B cell (primary cell): Measurements from ENCODE around the gene OR10Z1. TPM values are rescaled to one million over a fixed set of nuclear protein-coding genes. Genes with fewer than 3 reads are reported as not detected.

Experiments
- ATAC-seq: fragments of 200-7000 bp; cut with Tn5 transposase; one replicate; pipeline ENCODE4 v1.10.0; 2021; ENCODE audit warnings: low read depth, mild to moderate bottlenecking, moderate number of reproducible peaks, moderate library complexity
- CTCF ChIA-PET: fragments of 350-600 bp; sonication (Branson Sonifier 250); formaldehyde crosslinking; loops from one replicate; lab custom pipeline; 2021; ENCODE audit warnings: antibody characterized with exemption, inconsistent platforms; lab: Charles Lee
- POLR2A ChIA-PET: fragments of 350-600 bp; sonication (Branson Sonifier 250); formaldehyde crosslinking; loops from one replicate; lab custom pipeline; 2021; ENCODE audit warnings: antibody characterized with exemption; lab: Charles Lee
- DNase-seq: peaks from one replicate; pipeline ENCODE4 v3.0.0; 2013
- H2AFZ ChIP-seq: 2 replicates; pipeline ENCODE4 v1.6.1; 2012; ENCODE audit warnings: mild to moderate bottlenecking, low read depth, low read length; ENCODE audit not compliant: insufficient read depth, poor library complexity, severe bottlenecking
- H3K27ac ChIP-seq, 2 donors: 1 replicate in 1 of 2; 2 replicates in 1 of 2; pipeline ENCODE4 v1.5.1; 2012 to 2013; ENCODE audit warnings: low read length in 2 of 2, mild to moderate bottlenecking in 2 of 2, moderate library complexity in 1 of 2
- H3K27me3 ChIP-seq, 4 experiments: fragments of 200-600 bp in 1 of 4; sonication (generic) in 1 of 4; replicated peaks in 1 of 4; 1 replicate in 2 of 4; 2 replicates in 2 of 4; pipeline versions ENCODE4 v1.6.1 to v1.7.0; 2013 to 2016; ENCODE audit warnings: low read length in 3 of 4, mild to moderate bottlenecking in 2 of 4, mixed read lengths in 1 of 4, moderate library complexity in 1 of 4; ENCODE audit not compliant: insufficient read depth in 4 of 4, control insufficient read depth in 3 of 4; ENCODE audit errors: control extremely low read depth in 1 of 4
- H3K36me3 ChIP-seq, 2 experiments: replicated peaks in 1 of 2; 1 replicate in 1 of 2; 2 replicates in 1 of 2; pipeline versions ENCODE4 v1.6.1 to v1.7.1; 2013; ENCODE audit warnings: low read length in 1 of 2; ENCODE audit not compliant: insufficient read depth in 2 of 2, control insufficient read depth in 1 of 2; ENCODE audit errors: control extremely low read depth in 1 of 2, extremely low read depth in 1 of 2
- H3K4me1 ChIP-seq, 2 donors: fragments of 200-600 bp in 1 of 2; sonication (generic) in 1 of 2; 1 replicate in 1 of 2; 2 replicates in 1 of 2; pipeline versions ENCODE4 v1.5.1 to v1.6.1; 2013 to 2017; ENCODE audit warnings: low read length in 2 of 2; ENCODE audit not compliant: control insufficient read depth in 2 of 2, insufficient read depth in 2 of 2
- H3K4me2 ChIP-seq: replicated peaks from 2 replicates; pipeline ENCODE3; 2012; ENCODE audit warnings: mild to moderate bottlenecking, low read depth, low read length; ENCODE audit not compliant: poor library complexity, severe bottlenecking
- H3K4me3 ChIP-seq, 5 experiments: fragments of 200-600 bp in 1 of 5; sonication (generic) in 1 of 5; 1 replicate in 3 of 5; 2 replicates in 2 of 5; pipeline versions ENCODE4 v1.5.1 to v1.7.0; 2011 to 2016; ENCODE audit warnings: low read length in 4 of 5, mild to moderate bottlenecking in 4 of 5, low read depth in 2 of 5, control low read depth in 1 of 5, moderate library complexity in 1 of 5; ENCODE audit not compliant: insufficient read depth in 1 of 5; ENCODE audit errors: control extremely low read depth in 1 of 5, extremely low read depth in 1 of 5
- H3K79me2 ChIP-seq: fragments of 200-600 bp; sonication (generic); one replicate; pipeline ENCODE4 v1.6.0; 2016; ENCODE audit warnings: low read length; ENCODE audit not compliant: control insufficient read depth, insufficient read depth
- H3K9ac ChIP-seq: fragments of 200-600 bp; sonication (generic); 2 replicates; pipeline ENCODE4 v1.6.1; 2017; ENCODE audit warnings: mild to moderate bottlenecking, low read length, moderate library complexity
- H3K9me3 ChIP-seq, 3 donors: one replicate each; pipeline versions ENCODE4 v1.6.1 to v1.7.1; 2013; ENCODE audit warnings: low read length in 2 of 3; ENCODE audit not compliant: control insufficient read depth in 2 of 3, insufficient read depth in 1 of 3; ENCODE audit errors: control extremely low read depth in 1 of 3
- H4K20me1 ChIP-seq: 2 replicates; pipeline ENCODE4 v1.6.0; 2012; ENCODE audit warnings: mild to moderate bottlenecking, low read length; ENCODE audit not compliant: insufficient read depth, control insufficient read depth, poor library complexity, severe bottlenecking
- H3K27ac Mint-ChIP-seq: one replicate; pipeline ENCODE4 v1.8.0; 2021; ENCODE audit warnings: mixed read lengths
- H3K27me3 Mint-ChIP-seq: one replicate; pipeline ENCODE4 v1.8.0; 2021; ENCODE audit warnings: mixed read lengths
- H3K4me1 Mint-ChIP-seq: one replicate; pipeline ENCODE4 v1.8.0; 2021; ENCODE audit warnings: mixed read lengths
- H3K4me3 Mint-ChIP-seq: one replicate; pipeline ENCODE4 v1.8.0; 2021; ENCODE audit warnings: mixed read lengths
- H3K9me3 Mint-ChIP-seq: one replicate; pipeline ENCODE4 v1.8.0; 2022; ENCODE audit warnings: mixed read lengths; ENCODE audit not compliant: insufficient read depth
- EZH2 ChIP-seq: IDR thresholded peaks from 2 replicates; pipeline ENCODE4 v1.6.1; 2012; ENCODE audit warnings: borderline replicate concordance, low read depth, mild to moderate bottlenecking, moderate library complexity, low read length; ENCODE audit not compliant: insufficient read depth, poor library complexity, severe bottlenecking
- WGBS: methylation state at CpG from one replicate; pipeline ENCODE4 v1.1.5; 2013; ENCODE audit warnings: missing lambda C conversion rate; ENCODE audit not compliant: insufficient coverage; 5-methylcytosine and 5-hydroxymethylcytosine counted together
- intact Hi-C: fragments of 100-400 bp; cut with micrococcal nuclease; formaldehyde crosslinking; loops from one replicate; pipeline ENCODE4 v1.10.0; 2022
- polyA plus RNA-seq: library from polyadenylated mRNA; depleted of rRNA; stranded (reverse); fragments of >200 nt; gene quantifications from 2 replicates; pipeline ENCODE4 v1.2.3, GENCODE V29; 2012
- total RNA-seq, 2 donors: library from RNA; stranded (reverse); fragments of 120-200 nt in 1 of 2; gene quantifications; 1 replicate in 1 of 2; 2 replicates in 1 of 2; pipeline versions ENCODE4 v1.2.3 to v1.2.4, GENCODE V29; 2013 to 2022
- TF ChIP-seq, protein P1 (sequence below): fragments of 200-600 bp; IDR thresholded peaks from one replicate; pipeline ENCODE4 v1.8.0; 2022; ENCODE audit warnings: antibody characterized with exemption, mild to moderate bottlenecking

OR10Z1 gene
- total and polyA plus RNA-seq, 2 donors (not counting 1 experiment from before 2014, with no cell fraction given) = not detected

DNA sequence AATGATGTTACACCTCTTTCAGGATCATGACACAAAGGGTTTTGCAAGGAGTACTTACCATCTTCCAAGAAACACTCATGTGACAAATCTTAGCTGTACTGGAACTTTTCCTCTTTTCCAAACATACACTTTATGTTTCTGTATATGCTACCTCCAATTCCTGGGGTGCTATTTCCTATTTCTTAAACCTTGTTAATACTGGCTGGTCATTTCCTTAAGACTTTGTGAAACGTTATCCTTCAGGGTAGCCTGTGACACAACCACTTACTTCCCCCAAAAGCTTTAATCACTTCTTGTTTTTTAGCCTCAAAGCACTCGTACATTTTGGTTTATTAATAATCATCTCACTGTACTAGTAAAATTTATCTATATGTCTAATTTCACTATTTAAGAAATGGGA lies 39.4 kb downstream of the OR10Z1 start:
- Histone ChIP-seq H3K9ac (no peak overlapping the region), H3K27ac (no peak overlapping the region), H3K9me3 (no peaks in the 10 kb centered on the region), H3K4me2 (no peak overlapping the region), H3K4me1 (peaks cover 8 to 20% of the 10 kb centered on the region in 2 donors), H3K79me2 (no peaks in the 10 kb centered on the region), H3K36me3 (no peaks in the 10 kb centered on the region), H2AFZ (peak overlapping the region; percentile 24), H4K20me1 (no peaks in the 10 kb centered on the region), H3K27me3 (no peaks in the 10 kb centered on the region), H3K4me3 (no peak overlapping the region)
- no peak overlapping the region for H3K4me3 Mint-ChIP-seq
- no peak overlapping the region for H3K27ac Mint-ChIP-seq
- no peak for ATAC-seq
- H3K9me3 Mint-ChIP-seq = no peaks in the 10 kb centered on the region
- no CpG with 5 or more reads among the region's 2 CpGs for WGBS
- POLR2A ChIA-PET = no interaction called here
- peaks cover 31% of the 10 kb centered on the region for H3K4me1 Mint-ChIP-seq
- no peak for TF ChIP-seq EZH2
- TF ChIP-seq, protein P1, sequence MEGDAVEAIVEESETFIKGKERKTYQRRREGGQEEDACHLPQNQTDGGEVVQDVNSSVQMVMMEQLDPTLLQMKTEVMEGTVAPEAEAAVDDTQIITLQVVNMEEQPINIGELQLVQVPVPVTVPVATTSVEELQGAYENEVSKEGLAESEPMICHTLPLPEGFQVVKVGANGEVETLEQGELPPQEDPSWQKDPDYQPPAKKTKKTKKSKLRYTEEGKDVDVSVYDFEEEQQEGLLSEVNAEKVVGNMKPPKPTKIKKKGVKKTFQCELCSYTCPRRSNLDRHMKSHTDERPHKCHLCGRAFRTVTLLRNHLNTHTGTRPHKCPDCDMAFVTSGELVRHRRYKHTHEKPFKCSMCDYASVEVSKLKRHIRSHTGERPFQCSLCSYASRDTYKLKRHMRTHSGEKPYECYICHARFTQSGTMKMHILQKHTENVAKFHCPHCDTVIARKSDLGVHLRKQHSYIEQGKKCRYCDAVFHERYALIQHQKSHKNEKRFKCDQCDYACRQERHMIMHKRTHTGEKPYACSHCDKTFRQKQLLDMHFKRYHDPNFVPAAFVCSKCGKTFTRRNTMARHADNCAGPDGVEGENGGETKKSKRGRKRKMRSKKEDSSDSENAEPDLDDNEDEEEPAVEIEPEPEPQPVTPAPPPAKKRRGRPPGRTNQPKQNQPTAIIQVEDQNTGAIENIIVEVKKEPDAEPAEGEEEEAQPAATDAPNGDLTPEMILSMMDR = no peak
- no peaks in the 10 kb centered on the region for H3K27me3 Mint-ChIP-seq
- CTCF ChIA-PET = no interaction called here
- DNase-seq = no peak
- intact Hi-C loops = no loop called here

DNA sequence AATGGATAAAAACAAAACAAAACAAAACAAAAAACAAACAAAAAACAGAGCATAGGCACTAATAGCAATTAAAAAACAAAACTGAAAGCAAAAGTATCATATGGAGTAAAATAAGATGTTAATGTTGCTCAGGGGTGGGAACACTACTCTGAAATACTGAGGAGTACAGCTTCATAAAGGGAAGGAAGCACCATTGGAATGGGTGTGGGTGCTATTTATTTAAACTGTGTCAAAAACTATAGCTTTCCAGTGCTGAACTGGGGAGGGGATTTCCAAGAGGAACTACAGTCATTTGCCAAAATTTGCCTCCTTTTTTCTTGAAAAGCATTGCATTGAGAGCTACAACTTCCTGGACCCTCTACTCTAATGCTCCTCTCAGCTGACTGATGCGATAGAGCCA lies 41.4 kb downstream of the OR10Z1 start:
- peak overlapping the region; percentile 12 for H3K9ac ChIP-seq
- ChIA-PET POLR2A (no interaction called here), CTCF (no interaction called here)
- DNase-seq = peak; percentile 27
- Mint-ChIP-seq H3K27ac (no peak overlapping the region), H3K9me3 (no peaks in the 10 kb centered on the region), H3K27me3 (no peaks in the 10 kb centered on the region), H3K4me1 (peaks cover 31% of the 10 kb centered on the region), H3K4me3 (peak overlapping the region; percentile 49)
- peaks cover 8 to 20% of the 10 kb centered on the region in 2 donors for H3K4me1 ChIP-seq
- no peaks in the 10 kb centered on the region for H3K36me3 ChIP-seq
- H3K27me3 ChIP-seq = no peaks in the 10 kb centered on the region
- peak overlapping the region in 1 of 2 donors; percentile 13 for H3K27ac ChIP-seq
- intact Hi-C loops = no loop called here
- ATAC-seq = no peak
- no peaks in the 10 kb centered on the region for H3K9me3 ChIP-seq
- peak overlapping the region; percentile 46 for H3K4me2 ChIP-seq
- no peak overlapping the region for H2AFZ ChIP-seq
- no peaks in the 10 kb centered on the region for H3K79me2 ChIP-seq
- peak overlapping the region in 1 of 5 experiments; percentile 7 for H3K4me3 ChIP-seq
- TF ChIP-seq, protein P1 = no peak
- TF ChIP-seq EZH2 = no peak
- no peaks in the 10 kb centered on the region for H4K20me1 ChIP-seq
- no CpG with 5 or more reads among the region's 1 CpG for WGBS
